ENCODE data around the gene PGPEP1.

- TF ChIP-seq, protein P1, sequence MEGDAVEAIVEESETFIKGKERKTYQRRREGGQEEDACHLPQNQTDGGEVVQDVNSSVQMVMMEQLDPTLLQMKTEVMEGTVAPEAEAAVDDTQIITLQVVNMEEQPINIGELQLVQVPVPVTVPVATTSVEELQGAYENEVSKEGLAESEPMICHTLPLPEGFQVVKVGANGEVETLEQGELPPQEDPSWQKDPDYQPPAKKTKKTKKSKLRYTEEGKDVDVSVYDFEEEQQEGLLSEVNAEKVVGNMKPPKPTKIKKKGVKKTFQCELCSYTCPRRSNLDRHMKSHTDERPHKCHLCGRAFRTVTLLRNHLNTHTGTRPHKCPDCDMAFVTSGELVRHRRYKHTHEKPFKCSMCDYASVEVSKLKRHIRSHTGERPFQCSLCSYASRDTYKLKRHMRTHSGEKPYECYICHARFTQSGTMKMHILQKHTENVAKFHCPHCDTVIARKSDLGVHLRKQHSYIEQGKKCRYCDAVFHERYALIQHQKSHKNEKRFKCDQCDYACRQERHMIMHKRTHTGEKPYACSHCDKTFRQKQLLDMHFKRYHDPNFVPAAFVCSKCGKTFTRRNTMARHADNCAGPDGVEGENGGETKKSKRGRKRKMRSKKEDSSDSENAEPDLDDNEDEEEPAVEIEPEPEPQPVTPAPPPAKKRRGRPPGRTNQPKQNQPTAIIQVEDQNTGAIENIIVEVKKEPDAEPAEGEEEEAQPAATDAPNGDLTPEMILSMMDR (conservative IDR thresholded peaks at IDR 0.05; ENCODE audit: low read depth, low read length), result no peak
- TF ChIP-seq EZH2 (IDR thresholded peaks at IDR 0.05; ENCODE audit: borderline replicate concordance, low read depth, low read length, poor library complexity, severe bottlenecking), result no peak
Measured at GRCh38 chr19:18345296-18345695, 4.9 kb downstream of the PGPEP1 start.
